GM18861 (cell line): Measurements from ENCODE around the gene TRIM66.

Source experiments
- ATAC-seq: cut with Tn5 transposase; IDR thresholded peaks from one replicate; pipeline ENCODE4 v1.9.1; 2021; ENCODE audit not compliant: unreplicated experiment

TRIM66 gene

GRCh38 chr11:8682303-8683114 is at the start of gene TRIM66, which contains the start of gene RPL27A:
Gene TRIM66 (minus strand): TSS chr11:8682665. CDS start chr11:8672274, 10,391 bp downstream.
Gene RPL27A (plus strand): TSS chr11:8682792. CDS start chr11:8682814, 22 bp downstream.
- peak; percentile 83 for ATAC-seq

- no peak for ATAC-seq
Observed at GRCh38 chr11:8731647-8732323, 49.3 kb upstream of the TRIM66 start.

GRCh38 chr11:8730697-8731020 is 48.2 kb upstream of the TRIM66 start:
- no peak for ATAC-seq

GRCh38 chr11:8729837-8730696 is 47.6 kb upstream of the TRIM66 start:
- no peak for ATAC-seq

- no peak for ATAC-seq
Observed at GRCh38 chr11:8729067-8729466, 46.6 kb upstream of the TRIM66 start.

GRCh38 chr11:8728563-8728962 is 46.1 kb upstream of the TRIM66 start:
- ATAC-seq: no peak

- no peak for ATAC-seq
Observed at GRCh38 chr11:8726395-8726794, 43.9 kb upstream of the TRIM66 start.

GRCh38 chr11:8724682-8725081 is 42.2 kb upstream of the TRIM66 start:
- ATAC-seq: no peak

GRCh38 chr11:8723711-8724110 is 41.2 kb upstream of the TRIM66 start:
- no peak for ATAC-seq

GRCh38 chr11:8722809-8723208 is 40.3 kb upstream of the TRIM66 start:
- ATAC-seq: no peak

GRCh38 chr11:8721609-8722500 is 39.4 kb upstream of the TRIM66 start:
- ATAC-seq: no peak

- no peak for ATAC-seq
Observed at GRCh38 chr11:8720868-8721608, 38.6 kb upstream of the TRIM66 start.

GRCh38 chr11:8720352-8720751 is 37.9 kb upstream of the TRIM66 start:
- no peak for ATAC-seq

- ATAC-seq: no peak
Observed at GRCh38 chr11:8719721-8720120, 37.3 kb upstream of the TRIM66 start.

- no peak for ATAC-seq
Observed at GRCh38 chr11:8719211-8719649, 36.8 kb upstream of the TRIM66 start.

GRCh38 chr11:8717876-8718753 is 35.6 kb upstream of the TRIM66 start:
- no peak for ATAC-seq

- no peak for ATAC-seq
Observed at GRCh38 chr11:8717544-8717875, 35.0 kb upstream of the TRIM66 start.

- ATAC-seq: no peak
Observed at GRCh38 chr11:8715501-8715900, 33.0 kb upstream of the TRIM66 start.
